ENCODE data around the gene SP6.

DNA sequence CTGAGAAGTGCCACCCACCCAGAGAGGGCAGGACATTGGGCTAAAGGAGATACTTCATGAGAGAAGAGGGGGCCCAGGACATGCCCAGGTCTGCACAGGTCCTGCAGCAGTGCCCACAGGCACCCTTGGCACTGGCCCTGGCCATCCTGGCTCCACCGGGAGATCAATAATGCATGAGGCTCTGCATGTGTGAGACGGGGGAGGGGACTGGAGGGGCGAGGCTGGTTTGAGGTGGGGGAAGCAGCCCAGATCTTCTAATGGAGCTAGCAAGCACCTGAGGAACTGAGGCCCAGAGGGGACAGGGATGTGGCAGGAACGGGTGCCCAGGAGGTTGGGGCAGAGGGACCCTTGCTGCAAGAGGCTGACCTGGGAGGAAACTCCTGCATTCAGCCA is 29.9 kb downstream of the SP6 start:
- TF ChIP-seq CTCF (IDR thresholded peaks at IDR 0.05) = no peak
- no peak for TF ChIP-seq POLR2AphosphoS5 (IDR thresholded peaks at IDR 0.05)
